SK-N-SH (cell line): ENCODE data around the gene GNG4. TPM values are rescaled to one million over a fixed set of nuclear protein-coding genes. Genes with fewer than 3 reads are reported as not detected.

ENCODE experiments used
- CTCF ChIA-PET: fragments of 300-600, 350-600 bp; formaldehyde crosslinking; extraction: SDS; loops from one replicate; lab custom pipeline; 2021; lab: Yijun Ruan, JAX
- POLR2A ChIA-PET: fragments of 350-600 bp; sonication (Branson Sonifier 250); formaldehyde crosslinking; extraction: SDS; loops from one replicate; lab custom pipeline; 2020; ENCODE audit warnings: antibody characterized with exemption, inconsistent platforms; lab: Yijun Ruan, JAX
- DNase-seq: peaks from one replicate; pipeline ENCODE4 v3.0.0; 2012
- H2AFZ ChIP-seq: fragments of 200-600 bp; sonication (generic); 2 replicates; pipeline ENCODE4 v1.8.1; 2016; ENCODE audit warnings: antibody characterized with exemption, mild to moderate bottlenecking, low read depth
- H3F3A ChIP-seq: fragments of 200-600 bp; sonication (generic); replicated peaks from 2 replicates; pipeline ENCODE3; 2016; ENCODE audit warnings: antibody characterized with exemption, mild to moderate bottlenecking; ENCODE audit not compliant: insufficient read depth
- H3K27ac ChIP-seq, 2 experiments: fragments of 200-500 bp in 1 of 2; fragments of 200-600 bp in 1 of 2; sonication (Bioruptor generic) in 1 of 2; sonication (generic), shearing (Covaris generic) in 1 of 2; 2 replicates each; pipeline versions ENCODE4 v1.5.1 to v1.6.1; 2014 to 2016; ENCODE audit warnings: low read depth in 2 of 2, inconsistent platforms in 1 of 2, low read length in 1 of 2, mild to moderate bottlenecking in 1 of 2, mixed read lengths in 1 of 2
- H3K27me3 ChIP-seq: fragments of 200-600 bp; sonication (generic), shearing (Covaris generic); 2 replicates; pipeline ENCODE4 v1.6.1; 2016; ENCODE audit warnings: mixed run types; ENCODE audit not compliant: insufficient read depth
- H3K36me3 ChIP-seq, 2 experiments: fragments of 200-500 bp in 1 of 2; fragments of 200-600 bp in 1 of 2; sonication (Bioruptor generic) in 1 of 2; sonication (generic) in 1 of 2; replicated peaks in 1 of 2; 2 replicates each; pipeline versions ENCODE3 to v1.5.1; 2014 to 2016; ENCODE audit warnings: low read length in 1 of 2, mild to moderate bottlenecking in 1 of 2; ENCODE audit not compliant: insufficient read depth in 2 of 2, control insufficient read depth in 1 of 2
- H3K4me1 ChIP-seq, 2 experiments: fragments of 200-500 bp in 1 of 2; fragments of 200-600 bp in 1 of 2; sonication (Bioruptor generic) in 1 of 2; sonication (generic), shearing (Covaris generic) in 1 of 2; 2 replicates each; pipeline versions ENCODE4 v1.5.1 to v1.6.1; 2014 to 2016; ENCODE audit warnings: low read depth in 1 of 2, low read length in 1 of 2, mixed run types in 1 of 2; ENCODE audit not compliant: insufficient read depth in 2 of 2, control insufficient read depth in 1 of 2
- H3K4me2 ChIP-seq: fragments of 200-600 bp; sonication (generic), shearing (Covaris generic); 2 replicates; pipeline ENCODE4 v1.6.1; 2017; ENCODE audit warnings: mixed run types
- H3K4me3 ChIP-seq, 2 experiments: fragments of 200-500 bp in 1 of 2; fragments of 200-600 bp in 1 of 2; sonication (Bioruptor generic) in 1 of 2; sonication (generic), shearing (Covaris generic) in 1 of 2; 2 replicates each; pipeline versions ENCODE4 v1.5.1 to v1.8.1; 2014 to 2016; ENCODE audit warnings: low read depth in 2 of 2, inconsistent platforms in 1 of 2, low read length in 1 of 2, mild to moderate bottlenecking in 1 of 2, mixed read lengths in 1 of 2, moderate library complexity in 1 of 2
- H3K79me2 ChIP-seq: fragments of 200-600 bp; sonication (generic); 2 replicates; pipeline ENCODE4 v1.8.1; 2017; ENCODE audit warnings: mild to moderate bottlenecking; ENCODE audit not compliant: insufficient read depth
- H3K9ac ChIP-seq: fragments of 200-600 bp; sonication (generic); 2 replicates; pipeline ENCODE4 v1.6.1; 2017; ENCODE audit warnings: mixed run types
- H3K9me2 ChIP-seq: fragments of 200-600 bp; sonication (generic); 2 replicates; pipeline ENCODE4 v1.6.1; 2017; ENCODE audit warnings: mixed run types
- H3K9me3 ChIP-seq: fragments of 200-600 bp; sonication (generic); 2 replicates; pipeline ENCODE4 v1.6.1; 2017; ENCODE audit warnings: mixed run types, mild to moderate bottlenecking, moderate library complexity
- H4K20me1 ChIP-seq: fragments of 200-600 bp; sonication (generic); 2 replicates; pipeline ENCODE4 v1.6.1; 2017; ENCODE audit warnings: mild to moderate bottlenecking, mixed run types; ENCODE audit not compliant: insufficient read depth
- ELF1 ChIP-seq: IDR thresholded peaks from 2 replicates; pipeline ENCODE4 v1.4.0; 2012
- EP300 ChIP-seq, 2 experiments: IDR thresholded peaks; 2 replicates each; pipeline versions ENCODE4 v1.4.0 to v1.6.1; 2012; ENCODE audit warnings: borderline replicate concordance in 1 of 2, low read depth in 1 of 2, low read length in 1 of 2
- FOSL2 ChIP-seq: IDR thresholded peaks from 2 replicates; pipeline ENCODE4 v1.4.0; 2012; ENCODE audit warnings: low read depth, mild to moderate bottlenecking, moderate library complexity, borderline replicate concordance
- GATA2 ChIP-seq: sonication (generic); formaldehyde crosslinking; IDR thresholded peaks from 2 replicates; pipeline ENCODE4 v1.5.0; 2020; ENCODE audit warnings: mild to moderate bottlenecking, missing genetic modification reagents
- NFIC ChIP-seq: IDR thresholded peaks from 2 replicates; pipeline ENCODE4 v1.4.0; 2012; ENCODE audit warnings: borderline replicate concordance
- RAD21 ChIP-seq: IDR thresholded peaks from 2 replicates; pipeline ENCODE4 v1.6.1; 2012; ENCODE audit warnings: mild to moderate bottlenecking, low read length
- RXRA ChIP-seq: IDR thresholded peaks from 2 replicates; pipeline ENCODE4 v1.4.0; 2012; ENCODE audit warnings: low read depth, mild to moderate bottlenecking, borderline replicate concordance
- SIN3A ChIP-seq: IDR thresholded peaks from 2 replicates; pipeline ENCODE4 v1.6.1; 2012; ENCODE audit warnings: low read depth, mild to moderate bottlenecking, low read length, moderate library complexity, borderline replicate concordance
- TAF1 ChIP-seq: IDR thresholded peaks from 2 replicates; pipeline ENCODE4 v1.6.1; 2012; ENCODE audit warnings: low read depth, mild to moderate bottlenecking, low read length, moderate library complexity, borderline replicate concordance
- TEAD4 ChIP-seq: IDR thresholded peaks from 2 replicates; pipeline ENCODE4 v1.4.0; 2012; ENCODE audit warnings: mild to moderate bottlenecking, borderline replicate concordance; ENCODE audit not compliant: insufficient read depth
- WGBS: methylation state at CpG from one replicate; pipeline ENCODE4 v1.1.6; 2017; ENCODE audit warnings: low lambda C conversion rate; 5-methylcytosine and 5-hydroxymethylcytosine counted together
- polyA plus RNA-seq, 3 experiments: library from polyadenylated mRNA; depleted of rRNA; stranded (reverse); fragments of >200 nt; gene quantifications; 2 replicates each; pipeline ENCODE4 v1.2.3, GENCODE V29; 2012
- TF ChIP-seq, protein P1 (sequence below): IDR thresholded peaks from 2 replicates; pipeline ENCODE4 v1.4.0; 2012; ENCODE audit warnings: low read depth
- TF ChIP-seq, protein P2 (sequence below): fragments of 200-600 bp; sonication (generic); IDR thresholded peaks from 2 replicates; pipeline ENCODE4 v1.6.1; 2017; ENCODE audit warnings: antibody characterized with exemption, mild to moderate bottlenecking, moderate library complexity
- TF ChIP-seq, protein P3 (sequence below): fragments of 150-350 bp; IDR thresholded peaks from 2 replicates; pipeline ENCODE4 v1.6.1; 2017; ENCODE audit warnings: antibody characterized with exemption, low read length, low read depth, borderline replicate concordance
- TF ChIP-seq, protein P4 (sequence below): IDR thresholded peaks from 2 replicates; pipeline ENCODE4 v1.6.1; 2012; ENCODE audit warnings: mild to moderate bottlenecking, low read depth, low read length, moderate library complexity
- TF ChIP-seq, protein P5 (sequence below): IDR thresholded peaks from 2 replicates; pipeline ENCODE4 v1.4.0; 2012; ENCODE audit warnings: low read depth, borderline replicate concordance
- TF ChIP-seq, protein P6 (sequence below): IDR thresholded peaks from 2 replicates; pipeline ENCODE4 v1.4.0; 2012; ENCODE audit warnings: low read depth, borderline replicate concordance

The GNG4 gene
- polyA plus RNA-seq, 1 of the 3 experiments (the other 2 are of a cell fraction), result 1.6 TPM

DNA sequence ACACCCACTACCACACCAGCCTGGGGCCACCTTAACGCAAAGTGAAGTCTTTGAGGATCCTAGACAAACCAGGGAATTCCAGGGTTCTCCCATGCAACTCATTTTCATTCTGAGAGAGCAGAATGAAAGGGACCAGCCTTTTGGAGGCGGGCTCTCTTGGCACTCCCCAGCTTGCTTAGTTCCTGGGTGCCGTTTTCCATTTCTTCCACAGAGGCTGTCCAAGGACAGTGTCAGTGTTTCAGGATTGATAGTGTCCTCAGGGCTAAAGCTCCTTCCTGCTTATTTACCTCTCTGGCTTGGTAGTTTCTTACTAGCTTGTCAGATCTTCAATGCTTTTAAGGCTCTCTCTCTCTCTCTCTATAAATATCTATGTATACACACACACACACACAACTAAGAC, 30.1 kb upstream of the GNG4 start:
- no peaks in the 10 kb centered on the region for H3K27me3 ChIP-seq
- H3K27ac ChIP-seq, result no peak overlapping the region
- ChIA-PET CTCF (no interaction called here), POLR2A (interaction anchor here (0.6 kb wide), 1 partner anchor 31 kb away, joined by 3 read pairs; no protein-coding TSS in a partner anchor)
- H3K4me1 ChIP-seq, result no peaks in the 10 kb centered on the region
- no peak overlapping the region for H3K4me3 ChIP-seq
- no peak overlapping the region for H2AFZ ChIP-seq
- H3K9me3 ChIP-seq, result no peaks in the 10 kb centered on the region
- H3K9ac ChIP-seq, result no peak overlapping the region
- H3F3A ChIP-seq, result no peaks in the 10 kb centered on the region
- no peaks in the 10 kb centered on the region for H3K9me2 ChIP-seq
- TF ChIP-seq TEAD4 (no peak), ELF1 (no peak), RAD21 (no peak)
- TF ChIP-seq, protein P1, sequence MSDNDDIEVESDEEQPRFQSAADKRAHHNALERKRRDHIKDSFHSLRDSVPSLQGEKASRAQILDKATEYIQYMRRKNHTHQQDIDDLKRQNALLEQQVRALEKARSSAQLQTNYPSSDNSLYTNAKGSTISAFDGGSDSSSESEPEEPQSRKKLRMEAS, result no peak
- TF ChIP-seq, protein P2, sequence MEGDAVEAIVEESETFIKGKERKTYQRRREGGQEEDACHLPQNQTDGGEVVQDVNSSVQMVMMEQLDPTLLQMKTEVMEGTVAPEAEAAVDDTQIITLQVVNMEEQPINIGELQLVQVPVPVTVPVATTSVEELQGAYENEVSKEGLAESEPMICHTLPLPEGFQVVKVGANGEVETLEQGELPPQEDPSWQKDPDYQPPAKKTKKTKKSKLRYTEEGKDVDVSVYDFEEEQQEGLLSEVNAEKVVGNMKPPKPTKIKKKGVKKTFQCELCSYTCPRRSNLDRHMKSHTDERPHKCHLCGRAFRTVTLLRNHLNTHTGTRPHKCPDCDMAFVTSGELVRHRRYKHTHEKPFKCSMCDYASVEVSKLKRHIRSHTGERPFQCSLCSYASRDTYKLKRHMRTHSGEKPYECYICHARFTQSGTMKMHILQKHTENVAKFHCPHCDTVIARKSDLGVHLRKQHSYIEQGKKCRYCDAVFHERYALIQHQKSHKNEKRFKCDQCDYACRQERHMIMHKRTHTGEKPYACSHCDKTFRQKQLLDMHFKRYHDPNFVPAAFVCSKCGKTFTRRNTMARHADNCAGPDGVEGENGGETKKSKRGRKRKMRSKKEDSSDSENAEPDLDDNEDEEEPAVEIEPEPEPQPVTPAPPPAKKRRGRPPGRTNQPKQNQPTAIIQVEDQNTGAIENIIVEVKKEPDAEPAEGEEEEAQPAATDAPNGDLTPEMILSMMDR, result no peak
- H4K20me1 ChIP-seq, result no peaks in the 10 kb centered on the region
- peaks cover 17 to 26% of the 10 kb centered on the region in 2 experiments for H3K36me3 ChIP-seq
- no peak for DNase-seq
- 100% methylated on average over 2 of the region's 3 CpGs for whole genome bisulfite sequencing
- no peak overlapping the region for H3K4me2 ChIP-seq
- no peaks in the 10 kb centered on the region for H3K79me2 ChIP-seq

DNA sequence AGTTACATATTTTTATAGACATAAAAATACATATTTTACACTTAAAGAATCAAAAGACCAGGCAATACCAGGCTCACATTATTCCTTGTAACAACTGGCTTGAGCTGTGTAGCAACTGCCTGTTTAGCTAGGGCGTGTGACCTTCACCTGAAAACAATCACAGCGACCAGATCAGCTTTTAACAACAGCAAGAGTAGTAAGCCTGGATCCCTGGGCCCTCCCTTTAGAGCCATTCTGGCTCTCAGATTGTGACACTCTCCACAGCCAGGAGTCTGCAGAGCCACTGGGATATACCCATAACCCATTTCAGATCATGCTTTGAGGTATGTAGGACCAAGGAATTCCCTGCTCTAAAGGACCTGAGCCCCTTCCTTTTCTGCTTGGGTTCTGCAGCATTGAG, 29.4 kb upstream of the GNG4 start:
- TF ChIP-seq, protein P3, sequence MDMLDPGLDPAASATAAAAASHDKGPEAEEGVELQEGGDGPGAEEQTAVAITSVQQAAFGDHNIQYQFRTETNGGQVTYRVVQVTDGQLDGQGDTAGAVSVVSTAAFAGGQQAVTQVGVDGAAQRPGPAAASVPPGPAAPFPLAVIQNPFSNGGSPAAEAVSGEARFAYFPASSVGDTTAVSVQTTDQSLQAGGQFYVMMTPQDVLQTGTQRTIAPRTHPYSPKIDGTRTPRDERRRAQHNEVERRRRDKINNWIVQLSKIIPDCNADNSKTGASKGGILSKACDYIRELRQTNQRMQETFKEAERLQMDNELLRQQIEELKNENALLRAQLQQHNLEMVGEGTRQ, result no peak
- TF ChIP-seq TAF1 (no peak), FOSL2 (no peak), NFIC (no peak), SIN3A (no peak), RXRA (no peak), GATA2 (CRISPR knock-in tag) (no peak), EP300 (IDR thresholded peaks at IDR 0.05; ENCODE audit: borderline replicate concordance in 1 of 2, low read depth in 1 of 2, low read length in 1 of 2) (no peak)
- TF ChIP-seq, protein P4, sequence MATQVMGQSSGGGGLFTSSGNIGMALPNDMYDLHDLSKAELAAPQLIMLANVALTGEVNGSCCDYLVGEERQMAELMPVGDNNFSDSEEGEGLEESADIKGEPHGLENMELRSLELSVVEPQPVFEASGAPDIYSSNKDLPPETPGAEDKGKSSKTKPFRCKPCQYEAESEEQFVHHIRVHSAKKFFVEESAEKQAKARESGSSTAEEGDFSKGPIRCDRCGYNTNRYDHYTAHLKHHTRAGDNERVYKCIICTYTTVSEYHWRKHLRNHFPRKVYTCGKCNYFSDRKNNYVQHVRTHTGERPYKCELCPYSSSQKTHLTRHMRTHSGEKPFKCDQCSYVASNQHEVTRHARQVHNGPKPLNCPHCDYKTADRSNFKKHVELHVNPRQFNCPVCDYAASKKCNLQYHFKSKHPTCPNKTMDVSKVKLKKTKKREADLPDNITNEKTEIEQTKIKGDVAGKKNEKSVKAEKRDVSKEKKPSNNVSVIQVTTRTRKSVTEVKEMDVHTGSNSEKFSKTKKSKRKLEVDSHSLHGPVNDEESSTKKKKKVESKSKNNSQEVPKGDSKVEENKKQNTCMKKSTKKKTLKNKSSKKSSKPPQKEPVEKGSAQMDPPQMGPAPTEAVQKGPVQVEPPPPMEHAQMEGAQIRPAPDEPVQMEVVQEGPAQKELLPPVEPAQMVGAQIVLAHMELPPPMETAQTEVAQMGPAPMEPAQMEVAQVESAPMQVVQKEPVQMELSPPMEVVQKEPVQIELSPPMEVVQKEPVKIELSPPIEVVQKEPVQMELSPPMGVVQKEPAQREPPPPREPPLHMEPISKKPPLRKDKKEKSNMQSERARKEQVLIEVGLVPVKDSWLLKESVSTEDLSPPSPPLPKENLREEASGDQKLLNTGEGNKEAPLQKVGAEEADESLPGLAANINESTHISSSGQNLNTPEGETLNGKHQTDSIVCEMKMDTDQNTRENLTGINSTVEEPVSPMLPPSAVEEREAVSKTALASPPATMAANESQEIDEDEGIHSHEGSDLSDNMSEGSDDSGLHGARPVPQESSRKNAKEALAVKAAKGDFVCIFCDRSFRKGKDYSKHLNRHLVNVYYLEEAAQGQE, result no peak
- TF ChIP-seq, protein P5, sequence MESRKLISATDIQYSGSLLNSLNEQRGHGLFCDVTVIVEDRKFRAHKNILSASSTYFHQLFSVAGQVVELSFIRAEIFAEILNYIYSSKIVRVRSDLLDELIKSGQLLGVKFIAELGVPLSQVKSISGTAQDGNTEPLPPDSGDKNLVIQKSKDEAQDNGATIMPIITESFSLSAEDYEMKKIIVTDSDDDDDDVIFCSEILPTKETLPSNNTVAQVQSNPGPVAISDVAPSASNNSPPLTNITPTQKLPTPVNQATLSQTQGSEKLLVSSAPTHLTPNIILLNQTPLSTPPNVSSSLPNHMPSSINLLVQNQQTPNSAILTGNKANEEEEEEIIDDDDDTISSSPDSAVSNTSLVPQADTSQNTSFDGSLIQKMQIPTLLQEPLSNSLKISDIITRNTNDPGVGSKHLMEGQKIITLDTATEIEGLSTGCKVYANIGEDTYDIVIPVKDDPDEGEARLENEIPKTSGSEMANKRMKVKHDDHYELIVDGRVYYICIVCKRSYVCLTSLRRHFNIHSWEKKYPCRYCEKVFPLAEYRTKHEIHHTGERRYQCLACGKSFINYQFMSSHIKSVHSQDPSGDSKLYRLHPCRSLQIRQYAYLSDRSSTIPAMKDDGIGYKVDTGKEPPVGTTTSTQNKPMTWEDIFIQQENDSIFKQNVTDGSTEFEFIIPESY, result no peak
- TF ChIP-seq, protein P6, sequence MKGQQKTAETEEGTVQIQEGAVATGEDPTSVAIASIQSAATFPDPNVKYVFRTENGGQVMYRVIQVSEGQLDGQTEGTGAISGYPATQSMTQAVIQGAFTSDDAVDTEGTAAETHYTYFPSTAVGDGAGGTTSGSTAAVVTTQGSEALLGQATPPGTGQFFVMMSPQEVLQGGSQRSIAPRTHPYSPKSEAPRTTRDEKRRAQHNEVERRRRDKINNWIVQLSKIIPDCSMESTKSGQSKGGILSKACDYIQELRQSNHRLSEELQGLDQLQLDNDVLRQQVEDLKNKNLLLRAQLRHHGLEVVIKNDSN, result no peak
- TF ChIP-seq, protein P1, result no peak
- Histone ChIP-seq H3K4me3 (no peak overlapping the region), H3K79me2 (no peaks in the 10 kb centered on the region), H3K27me3 (no peaks in the 10 kb centered on the region), H2AFZ (no peak overlapping the region), H3F3A (no peaks in the 10 kb centered on the region), H3K4me2 (no peak overlapping the region), H3K9ac (no peak overlapping the region), H3K9me2 (no peaks in the 10 kb centered on the region), H3K27ac (no peak overlapping the region), H3K9me3 (no peaks in the 10 kb centered on the region), H4K20me1 (no peaks in the 10 kb centered on the region), H3K4me1 (no peaks in the 10 kb centered on the region), H3K36me3 (peaks cover 17 to 32% of the 10 kb centered on the region in 2 experiments)
- WGBS, result 94% methylated on average over 2 of the region's 2 CpGs
- CTCF ChIA-PET, result no interaction called here
- POLR2A ChIA-PET, result no interaction called here
- no peak for DNase-seq
